Measurements from ENCODE around the gene TM9SF2.

- TF ChIP-seq POLR2A (IDR thresholded peaks at IDR 0.05) (no peak), CTCF (IDR thresholded peaks at IDR 0.05) (no peak)
Measured at GRCh38 chr13:99507551-99507950, 6.3 kb downstream of the TM9SF2 start.
